Fibroblast of lung (primary cell): ENCODE data around the gene TAS1R2. TPM values are rescaled to one million over a fixed set of nuclear protein-coding genes. Genes with fewer than 3 reads are reported as not detected.

Experiments
- DNase-seq, 2 donors: peaks; one replicate each; pipeline versions ENCODE4 v3.0.0 to v3.0.0-alpha.2; 2010; ENCODE audit warnings: low read depth in 2 of 2
- H2AFZ ChIP-seq: 2 replicates; pipeline ENCODE4 v1.5.1; 2012; ENCODE audit warnings: low read length, control low read depth, inconsistent platforms
- H3K27ac ChIP-seq: 2 replicates; pipeline ENCODE4 v1.5.1; 2011; ENCODE audit warnings: low read length, control low read depth; ENCODE audit not compliant: insufficient read depth
- H3K27me3 ChIP-seq: 2 replicates; pipeline ENCODE4 v1.5.1; 2011; ENCODE audit warnings: mild to moderate bottlenecking, low read length; ENCODE audit not compliant: control insufficient read depth, insufficient read depth
- H3K36me3 ChIP-seq: 2 replicates; pipeline ENCODE4 v1.5.1; 2011; ENCODE audit warnings: low read length; ENCODE audit not compliant: control insufficient read depth, insufficient read depth
- H3K4me1 ChIP-seq: 2 replicates; pipeline ENCODE4 v1.5.1; 2011; ENCODE audit warnings: low read length; ENCODE audit not compliant: control insufficient read depth, insufficient read depth; ENCODE audit errors: extremely low read depth
- H3K4me2 ChIP-seq: 2 replicates; pipeline ENCODE4 v1.5.1; 2011; ENCODE audit warnings: low read length, control low read depth; ENCODE audit not compliant: insufficient read depth; ENCODE audit errors: extremely low read depth
- H3K4me3 ChIP-seq, 4 experiments: fragments of 200-600 bp in 1 of 4; sonication (generic) in 1 of 4; replicated peaks in 1 of 4; 2 replicates each; pipeline ENCODE4 v1.5.1; 2011 to 2016; ENCODE audit warnings: low read length in 4 of 4, low read depth in 3 of 4, mild to moderate bottlenecking in 3 of 4, control low read depth in 2 of 4, inconsistent platforms in 1 of 4, mixed read lengths in 1 of 4; ENCODE audit not compliant: insufficient read depth in 1 of 4; ENCODE audit errors: control extremely low read depth in 1 of 4
- H3K79me2 ChIP-seq: 2 replicates; pipeline ENCODE4 v1.5.1; 2012; ENCODE audit warnings: mild to moderate bottlenecking, low read length, inconsistent platforms; ENCODE audit not compliant: control insufficient read depth, insufficient read depth
- H3K9ac ChIP-seq: 2 replicates; pipeline ENCODE4 v1.5.1; 2011; ENCODE audit warnings: mild to moderate bottlenecking, low read length, control low read depth; ENCODE audit not compliant: insufficient read depth
- H3K9me3 ChIP-seq: 2 replicates; pipeline ENCODE4 v1.5.1; 2012; ENCODE audit warnings: low read depth, low read length; ENCODE audit not compliant: control insufficient read depth, insufficient read depth
- H4K20me1 ChIP-seq: 2 replicates; pipeline ENCODE4 v1.5.1; 2011; ENCODE audit warnings: low read length; ENCODE audit not compliant: control insufficient read depth, insufficient read depth; ENCODE audit errors: extremely low read depth
- EZH2 ChIP-seq: IDR thresholded peaks from 2 replicates; pipeline ENCODE4 v1.5.1; 2012; ENCODE audit warnings: low read length, control low read depth, mild to moderate bottlenecking; ENCODE audit errors: missing control alignments
- polyA minus RNA-seq: library from RNA; depleted of rRNA, polyadenylated mRNA; stranded (reverse); fragments of >200 nt; gene quantifications from 2 replicates; pipeline ENCODE4 v1.2.3, GENCODE V29; 2011; ENCODE audit warnings: low replicate concordance
- polyA plus RNA-seq, 2 donors: library from polyadenylated mRNA; depleted of rRNA in 1 of 2; stranded (reverse) in 1 of 2; unstranded in 1 of 2; fragments of >200 nt; gene quantifications; 2 replicates each; pipeline ENCODE4 v1.2.1, GENCODE V29; 2011 to 2012; ENCODE audit warnings: missing spikeins in 1 of 2
- total RNA-seq: library from RNA; depleted of rRNA; stranded (reverse); fragments of >200 nt; gene quantifications from 2 replicates; pipeline ENCODE4 v1.2.1, GENCODE V29; 2014
- TF ChIP-seq, protein P1 (sequence below), 2 donors: IDR thresholded peaks in 1 of 2; conservative IDR thresholded peaks in 1 of 2; 1 replicate in 1 of 2; 2 replicates in 1 of 2; pipeline ENCODE4 v1.5.1; 2011 to 2012; ENCODE audit warnings: low read length in 2 of 2, control low read depth in 1 of 2, inconsistent platforms in 1 of 2, low read depth in 1 of 2, mild to moderate bottlenecking in 1 of 2

The TAS1R2 gene
- total RNA-seq (not detected in 2 replicates), polyA plus RNA-seq (not detected in 2 replicates), polyA minus RNA-seq (not detected in 2 replicates)
- polyA plus RNA-seq (2012): not detected in 2 replicates

DNA sequence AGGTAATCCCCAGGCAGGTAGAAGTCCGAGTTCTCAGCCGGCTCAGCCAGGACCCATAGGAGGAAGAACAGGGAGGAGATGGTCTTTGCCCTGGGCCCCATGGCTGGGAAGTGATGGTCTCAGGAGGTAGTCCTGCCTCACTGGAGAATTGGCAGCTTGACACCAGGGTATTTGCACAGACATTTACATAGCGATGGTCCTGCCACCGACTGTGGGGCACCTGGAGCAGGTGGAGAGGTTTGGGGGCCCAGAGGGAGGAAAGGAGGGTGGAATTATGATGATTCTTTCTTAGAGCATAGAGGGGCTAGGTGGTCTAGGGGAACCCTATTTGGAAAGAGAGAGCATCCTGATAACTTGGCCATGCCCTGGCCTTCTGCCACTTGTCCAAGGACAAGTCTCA is at the start of gene TAS1R2:
TAS1R2 (minus strand) TSS at position 101 of the 400 bp plus-strand sequence; CDS start at position 101, 0 bp downstream.
- no peak for DNase-seq
- Histone ChIP-seq H3K9me3 (no peaks in the 10 kb centered on the region), H3K4me2 (no peak within 1 kb of the TSS), H3K27me3 (no peaks in the 10 kb centered on the region), H2AFZ (no peak within 1 kb of the TSS), H3K4me3 (no peak within 1 kb of the TSS), H3K9ac (no peak within 1 kb of the TSS), H3K79me2 (no peaks in the 10 kb centered on the region), H3K4me1 (no peaks in the 10 kb centered on the region), H4K20me1 (no peaks in the 10 kb centered on the region), H3K36me3 (no peaks in the 10 kb centered on the region), H3K27ac (no peak within 1 kb of the TSS)
- no peak for TF ChIP-seq EZH2
- TF ChIP-seq, protein P1, sequence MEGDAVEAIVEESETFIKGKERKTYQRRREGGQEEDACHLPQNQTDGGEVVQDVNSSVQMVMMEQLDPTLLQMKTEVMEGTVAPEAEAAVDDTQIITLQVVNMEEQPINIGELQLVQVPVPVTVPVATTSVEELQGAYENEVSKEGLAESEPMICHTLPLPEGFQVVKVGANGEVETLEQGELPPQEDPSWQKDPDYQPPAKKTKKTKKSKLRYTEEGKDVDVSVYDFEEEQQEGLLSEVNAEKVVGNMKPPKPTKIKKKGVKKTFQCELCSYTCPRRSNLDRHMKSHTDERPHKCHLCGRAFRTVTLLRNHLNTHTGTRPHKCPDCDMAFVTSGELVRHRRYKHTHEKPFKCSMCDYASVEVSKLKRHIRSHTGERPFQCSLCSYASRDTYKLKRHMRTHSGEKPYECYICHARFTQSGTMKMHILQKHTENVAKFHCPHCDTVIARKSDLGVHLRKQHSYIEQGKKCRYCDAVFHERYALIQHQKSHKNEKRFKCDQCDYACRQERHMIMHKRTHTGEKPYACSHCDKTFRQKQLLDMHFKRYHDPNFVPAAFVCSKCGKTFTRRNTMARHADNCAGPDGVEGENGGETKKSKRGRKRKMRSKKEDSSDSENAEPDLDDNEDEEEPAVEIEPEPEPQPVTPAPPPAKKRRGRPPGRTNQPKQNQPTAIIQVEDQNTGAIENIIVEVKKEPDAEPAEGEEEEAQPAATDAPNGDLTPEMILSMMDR (conservative IDR thresholded peaks at IDR 0.05 in 1 of 2, IDR thresholded peaks at IDR 0.05 in 1 of 2; ENCODE audit: low read depth in 1 of 2, low read length in 2 of 2): no peak

DNA sequence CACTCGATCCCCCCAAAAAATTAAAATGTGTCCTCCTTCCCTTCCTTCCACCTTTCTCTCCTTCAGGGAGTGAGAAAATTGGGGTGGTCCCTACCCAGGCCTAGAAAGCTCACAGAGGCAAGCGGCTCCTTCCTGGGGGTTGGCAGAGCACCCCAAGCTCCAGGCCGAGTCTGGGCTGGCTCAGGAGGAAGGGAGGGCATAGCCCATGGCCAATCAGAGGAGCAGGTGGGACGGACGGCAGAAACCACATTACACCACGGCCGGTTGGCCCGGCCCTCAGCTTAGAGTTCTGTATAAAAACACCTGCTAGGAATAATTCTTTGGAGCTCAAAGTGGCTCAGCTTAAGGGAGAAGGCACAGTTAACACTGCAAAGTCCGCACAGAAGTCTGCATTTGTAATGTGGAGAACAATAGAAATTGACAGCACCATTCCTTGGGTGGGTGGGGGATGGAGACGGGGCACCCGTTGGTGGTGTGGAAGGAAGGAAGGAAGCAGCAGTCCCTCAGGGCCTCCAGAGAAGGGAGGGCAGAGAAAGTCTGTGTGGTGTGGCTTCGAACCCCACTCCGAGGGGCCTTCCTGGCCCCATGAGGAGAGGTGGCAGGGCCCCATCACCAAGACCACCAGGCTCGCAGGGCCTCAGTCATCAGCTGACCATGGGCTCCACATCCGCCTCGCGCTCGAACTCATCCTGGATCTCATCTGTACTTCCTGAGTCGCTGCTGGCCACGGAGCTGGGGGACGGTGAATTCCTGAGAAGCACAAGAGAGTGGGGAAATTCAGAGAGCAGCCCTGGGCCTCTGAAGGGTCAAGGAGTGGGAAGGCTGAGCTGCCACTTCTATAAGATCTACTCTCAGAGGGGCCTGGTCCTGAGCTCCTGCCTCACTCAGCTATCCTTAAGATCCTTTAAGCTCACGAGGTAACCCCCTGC is 48.7 kb upstream of the TAS1R2 start:
- Histone ChIP-seq H3K9ac (no peak overlapping the region), H2AFZ (no peak overlapping the region), H3K4me2 (no peak overlapping the region), H3K4me3 (no peak overlapping the region), H3K9me3 (no peaks in the 10 kb centered on the region), H4K20me1 (no peaks in the 10 kb centered on the region), H3K27ac (no peak overlapping the region), H3K27me3 (no peaks in the 10 kb centered on the region), H3K4me1 (peaks cover 11% of the 10 kb centered on the region), H3K79me2 (no peaks in the 10 kb centered on the region), H3K36me3 (peaks cover 9% of the 10 kb centered on the region)
- no peak for DNase-seq
- TF ChIP-seq, protein P1 (conservative IDR thresholded peaks at IDR 0.05 in 1 of 2, IDR thresholded peaks at IDR 0.05 in 1 of 2; ENCODE audit: low read depth in 1 of 2, low read length in 2 of 2): no peak
- TF ChIP-seq EZH2: no peak

DNA sequence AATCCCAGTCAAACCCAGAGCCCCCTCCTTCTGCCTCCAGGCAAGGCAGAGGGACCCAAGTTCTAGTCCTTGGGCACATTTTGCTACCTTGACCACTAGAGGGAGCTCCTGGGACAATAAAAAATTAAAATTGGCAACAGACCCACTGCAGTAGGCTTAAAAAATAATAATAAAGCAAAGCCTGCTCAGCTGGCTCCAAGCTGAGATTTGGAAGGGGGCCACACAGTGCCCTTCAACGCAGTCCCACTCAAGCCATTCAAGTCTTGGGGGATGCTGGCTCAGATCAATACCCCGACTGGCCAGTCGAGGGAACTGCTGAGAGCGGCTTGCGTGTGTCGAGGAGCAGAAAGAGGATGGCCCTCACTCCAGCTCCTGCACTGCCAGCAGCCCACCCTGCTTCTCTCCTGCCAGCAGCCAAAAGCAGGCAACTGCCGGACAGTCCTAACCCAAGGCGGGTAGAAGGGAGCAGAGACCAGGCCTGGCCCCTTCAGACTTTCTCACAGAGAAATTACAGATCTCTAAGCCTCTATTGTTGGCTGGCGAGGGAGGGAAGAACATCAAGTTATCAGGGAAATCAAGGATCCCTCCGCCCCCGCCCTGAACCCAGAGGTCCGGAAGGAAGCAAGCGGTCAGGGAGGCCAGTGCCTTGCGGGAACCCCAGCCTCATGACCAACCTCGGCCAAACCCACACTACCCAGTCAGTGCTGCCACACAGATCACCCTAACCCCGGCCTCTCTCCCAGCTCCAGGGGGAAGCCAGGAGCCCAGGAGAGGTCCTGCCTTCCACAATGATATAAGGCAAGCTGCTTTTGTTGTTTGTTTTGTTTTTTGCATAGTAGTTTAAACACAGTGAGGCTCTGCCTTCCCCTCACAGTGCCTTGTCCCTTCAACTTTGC is 47.8 kb upstream of the TAS1R2 start:
- Histone ChIP-seq H3K4me3 (no peak overlapping the region), H3K27ac (peak overlapping the region; percentile 18), H4K20me1 (no peaks in the 10 kb centered on the region), H2AFZ (no peak overlapping the region), H3K27me3 (no peaks in the 10 kb centered on the region), H3K4me1 (peaks cover 10% of the 10 kb centered on the region), H3K9ac (no peak overlapping the region), H3K9me3 (no peaks in the 10 kb centered on the region), H3K79me2 (no peaks in the 10 kb centered on the region), H3K4me2 (no peak overlapping the region), H3K36me3 (peaks cover 9% of the 10 kb centered on the region)
- DNase-seq: peak in 1 of 2 donors; percentile 74
- TF ChIP-seq, protein P1 (conservative IDR thresholded peaks at IDR 0.05 in 1 of 2, IDR thresholded peaks at IDR 0.05 in 1 of 2; ENCODE audit: low read depth in 1 of 2, low read length in 2 of 2): peak; percentile 75 to 77
- no peak for TF ChIP-seq EZH2
